Prostate gland (tissue), 2 donors: ENCODE measurements around the gene XPA. TPM values are rescaled to one million over a fixed set of nuclear protein-coding genes. Genes with fewer than 3 reads are reported as not detected.

ENCODE experiments used
- DNase-seq: peaks from one replicate; pipeline ENCODE4 v3.0.0-alpha.2; 2019; ENCODE audit warnings: low spot score
- H3K27ac ChIP-seq, 2 donors: fragments of 200-600 bp; sonication (generic); 2 replicates each; pipeline ENCODE4 v1.5.1; 2017 to 2019
- H3K27me3 ChIP-seq: fragments of 200-600 bp; sonication (generic); replicated peaks from 2 replicates; pipeline ENCODE4 v1.5.1; 2019; ENCODE audit not compliant: insufficient read depth
- H3K36me3 ChIP-seq, 2 donors: fragments of 200-600 bp; sonication (generic); 1 replicate in 1 of 2; 2 replicates in 1 of 2; pipeline versions ENCODE4 v1.5.1 to v1.8.1; 2017 to 2019
- H3K4me1 ChIP-seq: fragments of 200-600 bp; sonication (generic); replicated peaks from 2 replicates; pipeline ENCODE4 v1.5.1; 2019
- H3K4me3 ChIP-seq, 2 donors: fragments of 200-600 bp; sonication (generic); 2 replicates each; pipeline ENCODE4 v1.5.1; 2017 to 2019
- H3K9me3 ChIP-seq: fragments of 200-600 bp; sonication (generic); 2 replicates; pipeline ENCODE4 v1.5.1; 2017
- POLR2A ChIP-seq: fragments of 450-650 bp; IDR thresholded peaks from one replicate; pipeline ENCODE4 v1.6.1; 2016; ENCODE audit warnings: antibody characterized with exemption, mild to moderate bottlenecking
- POLR2AphosphoS5 ChIP-seq: sonication (generic); formaldehyde crosslinking; IDR thresholded peaks from one replicate; pipeline ENCODE4 v1.6.1; 2017; ENCODE audit warnings: antibody characterized with exemption
- WGBS: methylation state at CpG from one replicate; pipeline ENCODE4 v1.1.5; 2018; 5-methylcytosine and 5-hydroxymethylcytosine counted together
- intact Hi-C: fragments of 100-400 bp; cut with DNase I; formaldehyde crosslinking; loops from one replicate; pipeline ENCODE4 v1.14.2; 2022
- total RNA-seq, 2 donors: library from RNA; depleted of rRNA; stranded (reverse); fragments of >200 nt; gene quantifications; one replicate each; pipeline ENCODE4 v1.1.0, GENCODE V29; 2016
- TF ChIP-seq, protein P1 (sequence below), 4 experiments: fragments of 200-600 bp in 2 of 4; fragments of 450-650 bp in 2 of 4; sonication (generic) in 2 of 4; IDR thresholded peaks; 1 replicate in 3 of 4; 2 replicates in 1 of 4; pipeline ENCODE4 v1.5.1; 2016 to 2019; ENCODE audit warnings: antibody characterized with exemption in 4 of 4, mild to moderate bottlenecking in 2 of 4, moderate library complexity in 2 of 4

Gene XPA
- total RNA-seq, 2 donors from 2014 or later = 11.9 to 13.3 TPM

DNA sequence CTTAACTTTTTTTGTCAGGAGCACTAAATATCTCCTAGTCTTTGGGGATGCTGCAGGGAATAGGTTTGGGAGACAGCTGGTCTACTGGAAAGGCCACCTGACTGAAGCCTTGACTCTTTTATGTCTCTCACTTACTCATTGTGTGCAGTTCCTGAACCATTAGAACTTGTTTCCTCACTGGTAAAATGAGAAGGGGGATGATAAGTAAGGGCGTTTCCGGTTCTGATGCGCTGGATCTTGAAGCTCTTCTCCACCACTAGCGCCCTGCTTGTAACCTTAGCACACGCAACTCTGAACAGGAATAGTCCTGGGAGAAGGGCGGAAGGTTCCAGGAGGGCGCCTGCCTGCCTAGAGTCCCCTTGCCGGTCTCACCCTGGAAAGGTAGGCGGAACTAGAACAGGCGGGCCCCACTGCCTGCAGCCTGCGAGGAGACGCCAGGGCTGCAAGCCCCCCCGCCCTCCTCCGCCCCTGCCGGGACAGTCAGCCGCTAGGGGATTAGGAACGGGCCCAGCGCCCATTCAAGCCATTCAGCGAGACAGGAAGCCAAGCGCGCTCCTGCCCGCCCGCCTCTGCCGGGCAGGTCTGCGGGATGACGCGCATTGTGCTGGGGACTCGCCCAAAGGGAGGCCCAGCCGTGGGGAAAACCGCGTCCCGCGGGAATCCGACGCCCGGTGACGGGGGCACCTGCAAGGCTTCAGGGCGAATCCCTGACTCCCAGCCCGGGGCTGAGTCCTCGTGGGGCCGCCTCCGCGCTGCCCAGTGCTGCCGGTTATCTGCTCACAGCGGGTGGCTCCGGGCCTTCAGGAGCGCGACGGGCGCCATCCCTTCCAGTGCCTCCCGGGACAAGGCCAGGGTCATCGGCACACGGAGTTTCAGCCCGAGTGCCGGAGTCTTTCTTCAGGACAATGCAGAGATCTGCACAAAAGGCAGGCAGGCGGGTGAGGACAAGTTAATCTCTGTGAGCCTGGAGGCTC is 44.0 kb upstream of the XPA start:
- Histone ChIP-seq H3K9me3 (no peaks in the 10 kb centered on the region), H3K27ac (peak overlapping the region in 1 of 2 donors; percentile 6), H3K4me1 (no peaks in the 10 kb centered on the region), H3K27me3 (no peaks in the 10 kb centered on the region), H3K4me3 (peak overlapping the region; percentile 16 to 30), H3K36me3 (no peaks in the 10 kb centered on the region)
- WGBS = 7% methylated on average over 52 of the region's 56 CpGs
- TF ChIP-seq POLR2AphosphoS5 = peak; percentile 40
- TF ChIP-seq POLR2A = no peak
- TF ChIP-seq, protein P1, sequence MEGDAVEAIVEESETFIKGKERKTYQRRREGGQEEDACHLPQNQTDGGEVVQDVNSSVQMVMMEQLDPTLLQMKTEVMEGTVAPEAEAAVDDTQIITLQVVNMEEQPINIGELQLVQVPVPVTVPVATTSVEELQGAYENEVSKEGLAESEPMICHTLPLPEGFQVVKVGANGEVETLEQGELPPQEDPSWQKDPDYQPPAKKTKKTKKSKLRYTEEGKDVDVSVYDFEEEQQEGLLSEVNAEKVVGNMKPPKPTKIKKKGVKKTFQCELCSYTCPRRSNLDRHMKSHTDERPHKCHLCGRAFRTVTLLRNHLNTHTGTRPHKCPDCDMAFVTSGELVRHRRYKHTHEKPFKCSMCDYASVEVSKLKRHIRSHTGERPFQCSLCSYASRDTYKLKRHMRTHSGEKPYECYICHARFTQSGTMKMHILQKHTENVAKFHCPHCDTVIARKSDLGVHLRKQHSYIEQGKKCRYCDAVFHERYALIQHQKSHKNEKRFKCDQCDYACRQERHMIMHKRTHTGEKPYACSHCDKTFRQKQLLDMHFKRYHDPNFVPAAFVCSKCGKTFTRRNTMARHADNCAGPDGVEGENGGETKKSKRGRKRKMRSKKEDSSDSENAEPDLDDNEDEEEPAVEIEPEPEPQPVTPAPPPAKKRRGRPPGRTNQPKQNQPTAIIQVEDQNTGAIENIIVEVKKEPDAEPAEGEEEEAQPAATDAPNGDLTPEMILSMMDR (IDR thresholded peaks at IDR 0.05) = peak in 2 of 4 experiments; percentile 38 to 50
- intact Hi-C loops = no loop called here
- DNase-seq = peak; percentile 60

DNA sequence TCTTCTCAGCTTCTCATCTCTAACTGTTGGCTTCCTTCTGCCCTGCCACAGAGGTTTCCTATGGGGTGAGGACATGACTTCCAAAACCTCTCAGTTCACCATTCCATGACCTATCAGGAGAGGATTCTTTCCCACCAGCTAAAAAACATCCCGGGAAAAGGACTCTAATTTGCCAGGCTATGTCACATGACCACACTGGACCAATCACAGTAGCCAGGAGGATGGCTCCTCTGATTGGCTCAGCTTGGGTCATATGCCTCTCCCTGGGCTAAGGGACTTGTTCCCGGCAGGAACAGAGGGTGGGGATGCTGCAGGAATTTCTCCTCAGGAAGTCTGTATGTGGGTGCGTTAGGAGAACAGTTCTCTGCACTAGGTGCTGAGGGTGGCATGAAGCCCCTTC is 40.3 kb upstream of the XPA start:
- intact Hi-C loops = no loop called here
- H3K27me3 ChIP-seq = no peaks in the 10 kb centered on the region
- no peaks in the 10 kb centered on the region for H3K9me3 ChIP-seq
- no peaks in the 10 kb centered on the region for H3K36me3 ChIP-seq
- TF ChIP-seq, protein P1 (IDR thresholded peaks at IDR 0.05) = no peak
- no peak for TF ChIP-seq POLR2AphosphoS5
- TF ChIP-seq POLR2A = no peak
- no peak overlapping the region for H3K27ac ChIP-seq
- H3K4me3 ChIP-seq = no peak overlapping the region
- no peaks in the 10 kb centered on the region for H3K4me1 ChIP-seq
- no peak for DNase-seq
- WGBS = 50% methylated on average over 3 of the region's 3 CpGs

DNA sequence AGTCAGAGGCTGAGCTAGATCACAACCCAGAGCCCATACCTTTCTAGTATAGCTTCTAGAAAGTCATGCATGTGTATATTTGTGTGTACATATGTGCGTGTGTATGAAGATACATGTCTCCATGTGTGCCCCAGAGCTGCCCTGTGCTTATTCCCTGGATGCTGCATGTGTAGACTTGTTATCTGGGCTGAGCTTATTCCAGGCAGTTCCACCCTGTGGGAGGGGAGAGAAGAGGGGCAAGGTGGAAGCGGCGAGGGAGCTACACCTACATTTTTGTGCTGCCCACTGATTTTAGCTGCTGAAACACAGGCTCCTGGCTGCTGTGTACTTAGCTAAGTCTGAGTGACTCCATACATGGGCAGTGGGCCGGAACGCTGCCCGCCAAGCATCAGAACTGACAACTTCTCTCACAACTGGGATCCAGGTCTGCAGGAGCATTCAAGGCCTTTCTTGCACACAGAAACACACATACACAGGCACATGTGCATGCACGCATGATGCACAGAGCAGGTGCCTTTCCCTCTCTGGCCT is 38.0 kb upstream of the XPA start:
- H3K4me1 ChIP-seq = no peaks in the 10 kb centered on the region
- no peaks in the 10 kb centered on the region for H3K27me3 ChIP-seq
- no peaks in the 10 kb centered on the region for H3K36me3 ChIP-seq
- 57% methylated on average over 7 of the region's 7 CpGs for WGBS
- intact Hi-C loops = no loop called here
- no peak overlapping the region for H3K27ac ChIP-seq
- TF ChIP-seq, protein P1 (IDR thresholded peaks at IDR 0.05) = no peak
- no peak for TF ChIP-seq POLR2AphosphoS5
- no peak for TF ChIP-seq POLR2A
- no peak overlapping the region for H3K4me3 ChIP-seq
- no peaks in the 10 kb centered on the region for H3K9me3 ChIP-seq
- DNase-seq = no peak

DNA sequence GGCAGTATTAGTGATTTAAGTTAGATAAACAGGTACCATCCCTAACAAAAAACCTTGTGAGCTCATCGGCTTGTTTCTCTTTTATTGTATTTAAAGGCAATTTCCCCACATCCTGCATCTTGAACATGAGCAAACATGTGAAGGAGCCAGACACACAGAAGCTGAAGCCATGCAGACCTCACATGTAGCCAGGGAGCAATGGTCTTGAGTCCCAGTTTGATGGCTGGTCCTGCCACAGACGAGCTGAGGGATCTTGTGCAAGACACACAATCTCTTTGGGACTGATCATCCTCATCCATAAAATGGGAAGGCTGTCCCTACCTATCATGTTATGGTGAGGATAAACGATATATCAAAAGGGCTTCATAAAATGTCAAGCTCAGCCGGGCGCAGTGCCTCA is 29.6 kb upstream of the XPA start:
- no peaks in the 10 kb centered on the region for H3K9me3 ChIP-seq
- DNase-seq = no peak
- H3K36me3 ChIP-seq = no peaks in the 10 kb centered on the region
- 80% methylated on average over 5 of the region's 5 CpGs for WGBS
- no peaks in the 10 kb centered on the region for H3K4me1 ChIP-seq
- TF ChIP-seq POLR2AphosphoS5 (no peak), POLR2A (no peak)
- TF ChIP-seq, protein P1 (IDR thresholded peaks at IDR 0.05) = no peak
- no peak overlapping the region for H3K27ac ChIP-seq
- H3K27me3 ChIP-seq = no peaks in the 10 kb centered on the region
- intact Hi-C loops = no loop called here
- no peak overlapping the region for H3K4me3 ChIP-seq
